ENCODE measurements around the gene ZNF236. TPM values are rescaled to one million over a fixed set of nuclear protein-coding genes. Genes with fewer than 3 reads are reported as not detected.

The ZNF236 gene
- total RNA-seq, 4 donors from 2014 or later, result 21.0 to 36.3 (median 31.8) TPM

- DNase-seq (ENCODE audit: low spot score in 2 of 2), result no peak
- no peak overlapping the region for H3K4me3 ChIP-seq
- H3K9me3 ChIP-seq, result no peaks in the 10 kb centered on the region
- no peaks in the 10 kb centered on the region for H3K27me3 ChIP-seq
- TF ChIP-seq POLR2A (IDR thresholded peaks at IDR 0.05) (no peak), CTCF (IDR thresholded peaks at IDR 0.05) (no peak), EP300 (IDR thresholded peaks at IDR 0.05) (no peak)
- H3K27ac ChIP-seq, result peak overlapping the region; percentile 38 to 82 (median 68)
- H3K4me1 ChIP-seq, result peaks cover 0 to 53% (median 11%) of the 10 kb centered on the region in 4 donors
- 69 to 78% methylated on average over 20 of the region's 20 CpGs for WGBS, 2 donors
- peaks cover 0 to 13% (median 0%) of the 10 kb centered on the region in 3 donors for H3K36me3 ChIP-seq
Observed at GRCh38 chr18:76991021-76991688, 168.8 kb downstream of the ZNF236 start.

GRCh38 chr18:76992226-76993084 is 170.1 kb downstream of the ZNF236 start:
- Histone ChIP-seq H3K9me3 (no peaks in the 10 kb centered on the region), H3K36me3 (peaks cover 0 to 11% (median 0%) of the 10 kb centered on the region in 3 donors)
- WGBS, 2 donors, result 71 to 76% methylated on average over 15 to 17 of the region's 17 CpGs

GRCh38 chr18:76993085-76993382 is 170.7 kb downstream of the ZNF236 start:
- H3K9me3 ChIP-seq, result no peaks in the 10 kb centered on the region
- 77 to 78% methylated on average over 6 of the region's 6 CpGs for WGBS, 2 donors
- H3K4me1 ChIP-seq, result peaks cover 0 to 53% (median 11%) of the 10 kb centered on the region in 4 donors
- H3K27me3 ChIP-seq, result no peaks in the 10 kb centered on the region
- no peak for DNase-seq (ENCODE audit: low spot score in 2 of 2)
- H3K27ac ChIP-seq, result peak overlapping the region in 3 of 4 donors; percentile 23 to 82 (median 82)
- TF ChIP-seq EP300 (IDR thresholded peaks at IDR 0.05) (no peak), POLR2A (IDR thresholded peaks at IDR 0.05) (no peak), CTCF (IDR thresholded peaks at IDR 0.05) (no peak)
- H3K36me3 ChIP-seq, result peaks cover 0 to 11% (median 0%) of the 10 kb centered on the region in 3 donors
- no peak overlapping the region for H3K4me3 ChIP-seq

More at GRCh38 chr18:76992226-76993084, 170.1 kb downstream of the ZNF236 start:
- H3K27me3 ChIP-seq, result no peaks in the 10 kb centered on the region
- no peak for DNase-seq (ENCODE audit: low spot score in 2 of 2)
- H3K4me3 ChIP-seq, result no peak overlapping the region
- H3K4me1 ChIP-seq, result peaks cover 0 to 55% (median 13%) of the 10 kb centered on the region in 4 donors
- peak overlapping the region in 3 of 4 donors; percentile 23 to 82 (median 82) for H3K27ac ChIP-seq
- TF ChIP-seq CTCF (IDR thresholded peaks at IDR 0.05) (no peak), POLR2A (IDR thresholded peaks at IDR 0.05) (no peak)

GRCh38 chr18:76993573-76993972 is 171.2 kb downstream of the ZNF236 start:
- Histone ChIP-seq H3K4me3 (no peak overlapping the region), H3K36me3 (peaks cover 0 to 11% (median 0%) of the 10 kb centered on the region in 3 donors), H3K27ac (peak overlapping the region in 3 of 4 donors; percentile 39 to 82 (median 82)), H3K27me3 (no peaks in the 10 kb centered on the region), H3K9me3 (no peaks in the 10 kb centered on the region), H3K4me1 (peaks cover 0 to 47% (median 11%) of the 10 kb centered on the region in 4 donors)
- no peak for DNase-seq (ENCODE audit: low spot score in 2 of 2)
- 73 to 79% methylated on average over 11 of the region's 11 CpGs for WGBS, 2 donors
- TF ChIP-seq POLR2A (IDR thresholded peaks at IDR 0.05), result no peak

- no peak for DNase-seq (ENCODE audit: low spot score in 2 of 2)
- peaks cover 0 to 9% (median 0%) of the 10 kb centered on the region in 3 donors for H3K36me3 ChIP-seq
- H3K27ac ChIP-seq, result peak overlapping the region in 3 of 4 donors; percentile 39 to 82 (median 82)
- WGBS, 2 donors, result 63 to 70% methylated on average over 8 of the region's 8 CpGs
- no peaks in the 10 kb centered on the region for H3K27me3 ChIP-seq
- no peaks in the 10 kb centered on the region for H3K9me3 ChIP-seq
- H3K4me3 ChIP-seq, result no peak overlapping the region
- peaks cover 0 to 43% (median 11%) of the 10 kb centered on the region in 4 donors for H3K4me1 ChIP-seq
- TF ChIP-seq POLR2A (IDR thresholded peaks at IDR 0.05) (no peak), CTCF (IDR thresholded peaks at IDR 0.05) (no peak), EP300 (IDR thresholded peaks at IDR 0.05) (no peak)
Observed at GRCh38 chr18:76994086-76994654, 171.8 kb downstream of the ZNF236 start.

All from tibial nerve (tissue), 4 donors.